ENCODE data around the gene CDKN1B.
A peak's percentile ranks its signal among the peaks of the same experiment; 100 is the strongest.

The CDKN1B gene

GRCh38 chr12:12716793-12717585 is at the start of gene CDKN1B:
Gene CDKN1B (plus strand): TSS chr12:12717368. CDS start chr12:12717840, 472 bp downstream.
- peak; percentile 94 for DNase-seq (ENCODE audit: low spot score)

- no peak for DNase-seq (ENCODE audit: low spot score)
Measured at GRCh38 chr12:12668005-12668404, 49.2 kb upstream of the CDKN1B start.

GRCh38 chr12:12669020-12669419 is 48.1 kb upstream of the CDKN1B start:
- DNase-seq (ENCODE audit: low spot score) = no peak

GRCh38 chr12:12671850-12672660 is 45.1 kb upstream of the CDKN1B start:
- DNase-seq (ENCODE audit: low spot score) = peak; percentile 37

GRCh38 chr12:12673296-12673695 is 43.9 kb upstream of the CDKN1B start:
- DNase-seq (ENCODE audit: low spot score) = no peak

- DNase-seq (ENCODE audit: low spot score) = no peak
Measured at GRCh38 chr12:12676605-12677004, 40.6 kb upstream of the CDKN1B start.

GRCh38 chr12:12681061-12681765 is 36.0 kb upstream of the CDKN1B start:
- no peak for DNase-seq (ENCODE audit: low spot score)

- DNase-seq (ENCODE audit: low spot score) = no peak
Measured at GRCh38 chr12:12682284-12682683, 34.9 kb upstream of the CDKN1B start.

- DNase-seq (ENCODE audit: low spot score) = no peak
Measured at GRCh38 chr12:12683136-12683697, 34.0 kb upstream of the CDKN1B start.

GRCh38 chr12:12683725-12684124 is 33.4 kb upstream of the CDKN1B start:
- DNase-seq (ENCODE audit: low spot score) = no peak

GRCh38 chr12:12684375-12685106 is 32.6 kb upstream of the CDKN1B start:
- peak; percentile 26 for DNase-seq (ENCODE audit: low spot score)

- no peak for DNase-seq (ENCODE audit: low spot score)
Measured at GRCh38 chr12:12685305-12685704, 31.9 kb upstream of the CDKN1B start.

- no peak for DNase-seq (ENCODE audit: low spot score)
Measured at GRCh38 chr12:12686472-12686871, 30.7 kb upstream of the CDKN1B start.

- peak; percentile 65 for DNase-seq (ENCODE audit: low spot score)
Measured at GRCh38 chr12:12686925-12687324, 30.2 kb upstream of the CDKN1B start.

GRCh38 chr12:12689647-12690300 is 27.4 kb upstream of the CDKN1B start:
- no peak for DNase-seq (ENCODE audit: low spot score)

- DNase-seq (ENCODE audit: low spot score) = no peak
Measured at GRCh38 chr12:12691549-12691948, 25.6 kb upstream of the CDKN1B start.

GRCh38 chr12:12693111-12693671 is 24.0 kb upstream of the CDKN1B start:
- no peak for DNase-seq (ENCODE audit: low spot score)

GRCh38 chr12:12696562-12697383 is 20.4 kb upstream of the CDKN1B start:
- DNase-seq (ENCODE audit: low spot score) = peak; percentile 88

GRCh38 chr12:12699345-12699744 is 17.8 kb upstream of the CDKN1B start:
- DNase-seq (ENCODE audit: low spot score) = no peak

- no peak for DNase-seq (ENCODE audit: low spot score)
Measured at GRCh38 chr12:12700254-12700653, 16.9 kb upstream of the CDKN1B start.

Measured in AG08395 (cell line).